ENCODE measurements around the gene HPS6.

HPS6 gene

GRCh38 chr10:102068216-102068615, 3.1 kb downstream of the HPS6 start:
- no peak for DNase-seq (ENCODE audit: low read depth in 2 of 2)

- DNase-seq (ENCODE audit: low read depth in 2 of 2) = no peak
Measured at GRCh38 chr10:102069071-102069470, 3.9 kb downstream of the HPS6 start.

DNA sequence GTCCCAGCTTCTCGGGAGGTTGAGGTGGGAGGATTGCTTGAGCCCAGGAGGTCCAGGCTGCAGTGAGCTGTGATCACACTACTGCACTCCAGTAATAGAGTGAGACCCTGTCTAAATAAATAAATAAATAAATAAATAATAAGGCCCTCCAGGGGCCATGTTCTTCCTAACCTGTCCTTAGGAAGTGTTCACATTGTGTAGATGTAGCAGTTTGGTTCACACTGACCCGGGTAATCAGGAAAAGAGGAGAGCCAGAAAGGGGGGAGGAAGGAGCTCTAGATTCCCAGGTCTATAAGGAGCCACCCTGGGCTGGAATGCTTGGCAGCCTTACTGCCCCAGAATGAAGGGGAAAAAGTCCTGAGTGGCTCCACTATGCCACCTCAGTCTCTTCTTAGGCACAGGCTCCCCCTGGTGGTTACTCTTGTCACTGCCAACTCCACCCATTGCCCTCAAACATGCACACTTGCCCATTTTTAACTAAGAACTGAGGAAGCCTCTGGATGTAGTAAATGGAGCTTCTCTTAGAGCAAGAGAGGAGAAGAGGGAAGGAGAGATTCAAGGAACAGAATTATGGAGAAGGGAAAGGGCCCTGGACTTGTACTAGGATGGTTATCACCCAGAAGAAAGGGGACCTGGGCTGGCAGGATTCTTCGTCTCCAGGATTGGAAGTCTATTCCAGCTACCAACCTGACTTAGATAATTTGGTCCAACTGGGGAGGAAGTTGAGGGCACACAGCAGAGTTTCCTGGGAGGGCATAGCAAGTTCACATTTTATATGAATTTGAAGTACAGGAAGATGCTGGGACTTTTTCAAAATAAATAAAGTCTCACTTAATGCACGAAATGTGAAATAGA, 7.8 kb downstream of the HPS6 start:
- peak; percentile 65 to 75 for DNase-seq (ENCODE audit: low read depth in 2 of 2)

GRCh38 chr10:102083541-102083940, 18.4 kb downstream of the HPS6 start:
- DNase-seq (ENCODE audit: low read depth in 2 of 2) = no peak

GRCh38 chr10:102085336-102085735, 20.2 kb downstream of the HPS6 start:
- no peak for DNase-seq (ENCODE audit: low read depth in 2 of 2)

DNA sequence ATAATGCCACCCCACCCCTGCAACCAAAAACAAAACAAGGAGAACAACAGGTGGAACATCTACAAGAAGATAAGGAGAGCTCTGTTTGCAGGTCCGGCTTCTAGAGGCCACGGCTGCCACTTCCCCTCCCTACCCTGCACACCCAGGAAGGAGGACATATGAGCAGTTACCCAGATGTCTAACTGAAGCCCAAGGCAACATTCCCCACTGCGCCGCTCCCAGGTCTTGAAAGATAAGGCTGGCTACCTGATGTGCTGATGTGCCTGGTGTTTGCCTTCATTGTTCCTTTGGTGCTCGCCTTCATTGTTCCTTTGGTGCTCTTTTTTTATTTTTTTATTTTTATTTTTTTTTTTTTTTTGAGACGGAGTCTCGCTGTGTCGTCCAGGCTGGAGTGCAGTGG, 21.0 kb downstream of the HPS6 start:
- DNase-seq (ENCODE audit: low read depth in 2 of 2) = no peak

DNA sequence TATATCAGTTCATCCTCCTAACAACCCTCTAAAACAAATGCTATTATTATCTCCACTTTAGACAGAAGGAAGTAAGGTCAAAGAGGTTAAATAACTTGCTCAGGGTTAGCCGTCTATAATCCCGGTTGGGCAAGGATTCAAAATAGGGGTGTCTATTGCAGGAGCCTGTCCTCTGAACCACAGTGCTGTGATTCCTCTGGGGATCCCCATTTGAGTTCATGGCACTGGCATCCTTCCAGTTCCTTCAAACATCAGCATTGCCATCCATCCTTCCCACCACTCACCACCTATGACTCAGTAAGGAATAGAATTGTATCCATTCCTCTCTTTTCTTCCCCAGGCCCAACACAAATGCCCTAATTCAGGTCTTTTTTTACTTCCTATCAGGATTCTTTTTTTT, 25.6 kb downstream of the HPS6 start:
- no peak for DNase-seq (ENCODE audit: low read depth in 2 of 2)

DNA sequence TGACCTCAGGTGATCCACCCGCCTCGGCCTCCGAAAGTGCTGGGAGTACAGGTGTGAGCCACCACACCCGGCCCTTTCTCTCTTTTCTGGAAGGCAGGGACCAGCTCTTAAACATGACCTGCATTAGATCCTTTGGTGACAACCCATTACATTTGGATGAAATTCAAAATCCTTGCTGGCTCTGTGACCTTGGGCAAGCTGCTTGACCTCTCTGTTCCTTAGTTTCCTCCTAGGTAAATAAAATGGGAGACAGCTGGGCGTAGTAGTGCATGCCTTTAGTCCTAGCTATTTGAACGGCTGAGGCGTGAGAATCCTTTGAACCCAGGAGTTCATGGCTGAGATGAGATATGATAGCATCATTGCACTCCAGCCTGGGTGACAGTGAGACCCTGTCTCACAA, 31.3 kb downstream of the HPS6 start:
- no peak for DNase-seq (ENCODE audit: low read depth in 2 of 2)

DNA sequence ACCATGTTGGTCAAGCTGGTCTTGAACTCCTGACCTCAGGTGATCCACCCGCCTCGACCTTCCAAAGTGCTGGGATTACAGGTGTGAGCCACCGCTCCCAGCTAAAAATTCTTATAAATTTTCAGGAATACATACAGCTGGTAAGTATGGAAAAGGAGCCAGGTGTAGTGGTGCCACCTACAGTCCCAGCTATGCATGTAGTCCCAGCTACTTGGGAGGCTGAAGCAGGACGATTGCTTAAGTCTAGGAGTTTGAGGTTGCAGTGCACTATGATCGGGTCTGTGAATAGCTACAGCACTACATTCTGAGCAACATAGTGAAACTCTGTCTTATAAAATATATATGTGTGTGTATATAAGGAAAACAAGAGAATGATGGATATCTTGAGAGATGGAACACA, 36.0 kb downstream of the HPS6 start:
- no peak for DNase-seq (ENCODE audit: low read depth in 2 of 2)

GRCh38 chr10:102102421-102102820, 37.3 kb downstream of the HPS6 start:
- DNase-seq (ENCODE audit: low read depth in 2 of 2) = no peak

- DNase-seq (ENCODE audit: low read depth in 2 of 2) = no peak
Measured at GRCh38 chr10:102106998-102107397, 41.8 kb downstream of the HPS6 start.

- no peak for DNase-seq (ENCODE audit: low read depth in 2 of 2)
Measured at GRCh38 chr10:102109166-102110116, 44.3 kb downstream of the HPS6 start.

GRCh38 chr10:102111276-102111675, 46.1 kb downstream of the HPS6 start:
- DNase-seq (ENCODE audit: low read depth in 2 of 2) = no peak

- no peak for DNase-seq (ENCODE audit: low read depth in 2 of 2)
Measured at GRCh38 chr10:102112210-102112817, 47.2 kb downstream of the HPS6 start.

DNA sequence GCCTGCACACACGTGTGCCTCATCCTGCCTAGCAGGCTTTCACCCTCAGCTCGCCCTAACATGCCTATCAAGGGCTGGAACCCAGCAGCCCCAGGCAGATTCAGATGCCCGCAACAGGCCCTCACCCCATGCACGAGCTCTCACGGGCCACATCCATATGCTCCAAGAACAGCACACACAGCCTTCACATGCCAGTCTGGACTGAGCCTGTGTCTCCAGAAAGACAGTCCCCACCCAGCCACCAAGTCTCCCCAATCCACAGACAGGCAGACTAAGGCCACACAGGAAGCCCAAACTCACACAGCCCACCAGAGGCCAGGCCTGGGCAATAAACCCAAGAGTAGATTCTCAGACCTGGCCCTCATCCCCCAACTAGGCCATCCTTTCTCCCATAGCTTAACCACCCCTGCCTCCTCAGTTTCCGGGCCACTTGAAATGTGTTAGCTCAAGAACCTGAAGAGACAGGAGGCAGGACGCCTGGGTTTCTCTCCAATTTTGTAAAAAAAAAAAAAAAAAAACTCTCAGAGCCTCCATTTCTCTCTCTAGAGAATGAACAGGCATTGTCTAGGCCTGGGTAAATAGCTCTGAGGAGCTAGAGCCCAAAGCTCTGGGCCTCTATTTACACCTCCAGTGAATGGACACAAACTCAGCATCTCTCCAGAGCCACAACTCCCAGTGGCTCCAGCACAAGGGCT, 48.3 kb downstream of the HPS6 start:
- DNase-seq (ENCODE audit: low read depth in 2 of 2) = no peak

DNA sequence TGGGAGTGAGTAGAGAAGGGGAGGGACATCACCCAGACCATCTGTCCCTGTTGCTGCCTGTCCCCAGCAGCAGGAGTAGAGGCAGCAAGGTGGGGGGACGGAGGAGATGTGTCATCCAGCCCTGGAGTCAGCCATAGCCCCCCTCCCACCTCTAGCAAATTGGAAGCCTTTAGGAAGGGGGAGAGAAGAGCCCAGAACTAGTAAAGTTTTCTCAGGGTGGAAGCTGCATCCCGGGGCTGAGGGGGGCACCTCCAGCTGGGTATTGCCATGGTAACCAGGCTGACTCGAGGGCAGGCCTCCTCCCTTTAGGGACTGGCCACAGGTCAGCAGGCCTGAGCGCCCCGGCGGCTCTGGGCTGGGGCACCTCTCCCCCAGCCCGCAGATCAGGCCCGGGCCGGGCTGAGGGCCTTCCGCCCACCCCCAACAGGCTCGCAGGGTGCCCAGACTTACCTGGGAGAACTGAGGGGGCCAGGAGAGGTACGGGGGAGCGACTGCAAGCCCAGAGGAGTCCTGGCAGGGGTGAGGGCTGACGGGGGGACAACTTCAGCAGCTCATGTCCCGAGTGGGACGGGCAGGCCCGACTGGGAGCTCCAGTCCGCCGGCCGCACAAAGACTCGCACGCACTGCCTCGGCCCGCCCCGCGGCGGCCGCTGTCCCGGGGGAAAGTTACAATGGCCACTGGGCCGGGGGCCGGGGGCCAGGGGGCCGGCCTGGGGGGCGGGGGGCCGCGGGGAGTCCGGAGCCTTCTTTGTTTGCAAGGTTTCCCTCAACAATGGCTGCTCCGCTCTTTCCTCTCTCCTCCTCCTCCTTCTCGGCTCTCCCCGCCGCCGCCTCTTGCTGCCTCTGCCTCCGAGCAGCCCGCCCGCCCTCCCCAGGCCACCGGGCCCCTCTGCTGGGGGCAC, 49.1 kb downstream of the HPS6 start:
- no peak for DNase-seq (ENCODE audit: low read depth in 2 of 2)

- peak; percentile 72 to 88 for DNase-seq (ENCODE audit: low read depth in 2 of 2)
Measured at GRCh38 chr10:102114861-102115618, 49.9 kb downstream of the HPS6 start.

DNA sequence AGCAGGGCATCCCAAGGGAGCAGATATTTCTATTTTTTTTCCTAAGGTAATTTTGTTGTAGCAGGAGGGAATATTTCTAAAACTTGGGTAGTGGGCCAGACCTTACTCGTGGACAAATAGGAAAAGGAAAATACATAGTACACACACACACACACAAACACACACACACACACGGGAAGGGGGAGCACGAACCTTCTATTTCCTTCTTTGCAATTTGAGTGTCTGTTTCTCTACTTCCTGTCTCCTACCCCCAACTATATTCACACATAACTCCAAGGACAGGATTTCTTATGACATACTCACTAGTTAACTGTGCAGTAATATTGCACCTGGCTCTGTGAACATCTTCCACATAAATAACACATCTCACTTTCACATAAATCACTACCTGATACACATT, 50.6 kb downstream of the HPS6 start:
- no peak for DNase-seq (ENCODE audit: low read depth in 2 of 2)

DNA sequence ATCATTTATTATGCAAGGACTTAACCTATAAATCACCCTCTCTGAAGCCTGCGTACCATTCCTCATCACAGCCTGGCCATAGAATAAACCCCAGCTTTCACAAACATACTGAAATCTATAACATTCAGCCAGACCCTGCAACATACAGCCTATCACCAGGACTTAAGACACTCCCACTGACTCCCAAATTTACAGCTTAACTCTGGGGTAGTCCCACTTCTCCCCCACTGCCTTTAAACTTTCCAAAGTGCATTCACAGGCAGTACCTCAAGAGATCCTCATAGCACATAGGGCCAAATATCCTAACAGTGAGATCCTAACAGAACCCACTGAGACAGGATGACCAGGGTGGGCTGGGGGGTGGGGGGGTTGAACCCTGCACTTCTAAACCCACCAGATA, 51.5 kb downstream of the HPS6 start:
- no peak for DNase-seq (ENCODE audit: low read depth in 2 of 2)
